CD14-positive monocyte (primary cell): ENCODE results near the gene XXYLT1. TPM values are rescaled to one million over a fixed set of nuclear protein-coding genes. Genes with fewer than 3 reads are reported as not detected.
A peak's percentile ranks its signal among the peaks of the same experiment; 100 is the strongest.

ENCODE experiments used
- DNase-seq, 3 donors: peaks; one replicate each; pipeline ENCODE4 v3.0.0-alpha.2; 2011 to 2022
- H2AFZ ChIP-seq: 2 replicates; pipeline ENCODE4 v1.6.0; 2012; ENCODE audit warnings: mild to moderate bottlenecking, low read depth, low read length, inconsistent platforms; ENCODE audit not compliant: insufficient read depth, poor library complexity, severe bottlenecking
- H3K27ac ChIP-seq, 2 donors: 1 replicate in 1 of 2; 2 replicates in 1 of 2; pipeline ENCODE4 v1.5.1; 2012 to 2013; ENCODE audit warnings: low read length in 2 of 2, control low read depth in 1 of 2, inconsistent platforms in 1 of 2, low read depth in 1 of 2, mild to moderate bottlenecking in 1 of 2
- H3K27me3 ChIP-seq, 2 donors: one replicate each; pipeline versions ENCODE4 v1.6.0 to v1.6.1; 2011 to 2013; ENCODE audit warnings: low read length in 2 of 2; ENCODE audit not compliant: control insufficient read depth in 2 of 2, insufficient read depth in 2 of 2
- H3K36me3 ChIP-seq, 2 donors: replicated peaks in 1 of 2; 1 replicate in 1 of 2; 2 replicates in 1 of 2; pipeline versions ENCODE4 v1.5.1 to v1.6.1; 2012 to 2013; ENCODE audit warnings: low read length in 2 of 2, control low read depth in 1 of 2, inconsistent platforms in 1 of 2, mild to moderate bottlenecking in 1 of 2; ENCODE audit not compliant: insufficient read depth in 2 of 2, control insufficient read depth in 1 of 2
- H3K4me1 ChIP-seq, 2 donors: 1 replicate in 1 of 2; 2 replicates in 1 of 2; pipeline versions ENCODE4 v1.5.1 to v1.6.1; 2012 to 2013; ENCODE audit warnings: low read length in 2 of 2, control low read depth in 1 of 2, inconsistent platforms in 1 of 2, mild to moderate bottlenecking in 1 of 2, moderate library complexity in 1 of 2; ENCODE audit not compliant: insufficient read depth in 2 of 2, control insufficient read depth in 1 of 2
- H3K4me2 ChIP-seq: replicated peaks from 2 replicates; pipeline ENCODE3; 2012; ENCODE audit warnings: low read length, moderate library complexity, mild to moderate bottlenecking; ENCODE audit not compliant: poor library complexity, severe bottlenecking; ENCODE audit errors: extremely low read depth
- H3K4me3 ChIP-seq, 3 experiments: fragments of 200-600 bp in 1 of 3; sonication (generic) in 1 of 3; replicated peaks in 1 of 3; 1 replicate in 2 of 3; 2 replicates in 1 of 3; pipeline ENCODE4 v1.5.1; 2011 to 2013; ENCODE audit warnings: low read length in 3 of 3, mild to moderate bottlenecking in 3 of 3, control low read depth in 2 of 3, low read depth in 2 of 3, inconsistent platforms in 1 of 3, moderate library complexity in 1 of 3
- H3K79me2 ChIP-seq: 2 replicates; pipeline ENCODE4 v1.6.0; 2012; ENCODE audit warnings: mild to moderate bottlenecking, control low read depth, inconsistent platforms, low read length, moderate library complexity; ENCODE audit not compliant: insufficient read depth
- H3K9ac ChIP-seq: 2 replicates; pipeline ENCODE4 v1.6.0; 2017; ENCODE audit warnings: low read length, mild to moderate bottlenecking; ENCODE audit not compliant: insufficient read depth, poor library complexity, severe bottlenecking
- H3K9me3 ChIP-seq, 2 donors: replicated peaks in 1 of 2; 1 replicate in 1 of 2; 2 replicates in 1 of 2; pipeline versions ENCODE4 v1.5.1 to v1.6.1; 2012 to 2013; ENCODE audit warnings: low read length in 2 of 2, control low read depth in 1 of 2; ENCODE audit not compliant: control insufficient read depth in 1 of 2, insufficient read depth in 1 of 2
- H4K20me1 ChIP-seq: 2 replicates; pipeline ENCODE4 v1.6.0; 2012; ENCODE audit warnings: mild to moderate bottlenecking, low read length, control low read depth, moderate library complexity; ENCODE audit not compliant: insufficient read depth
- H3K27ac Mint-ChIP-seq, 7 donors: one replicate each; pipeline ENCODE4 v1.8.0; 2020; ENCODE audit warnings: mild to moderate bottlenecking in 7 of 7, mixed read lengths in 7 of 7, moderate library complexity in 6 of 7, inconsistent platforms in 2 of 7
- H3K27me3 Mint-ChIP-seq, 3 donors: one replicate each; pipeline ENCODE4 v1.8.0; 2021 to 2022; ENCODE audit warnings: low read depth in 3 of 3, mild to moderate bottlenecking in 3 of 3, mixed read lengths in 3 of 3, moderate library complexity in 3 of 3, inconsistent platforms in 1 of 3
- H3K36me3 Mint-ChIP-seq, 2 donors: one replicate each; pipeline ENCODE4 v1.8.0; 2020; ENCODE audit warnings: mixed read lengths in 2 of 2, inconsistent platforms in 1 of 2, mild to moderate bottlenecking in 1 of 2
- H3K4me1 Mint-ChIP-seq: one replicate; pipeline ENCODE4 v1.8.0; 2020; ENCODE audit warnings: mild to moderate bottlenecking, mixed read lengths
- H3K4me3 Mint-ChIP-seq, 2 donors: one replicate each; pipeline ENCODE4 v1.8.0; 2020; ENCODE audit warnings: mild to moderate bottlenecking in 2 of 2, mixed read lengths in 2 of 2, moderate library complexity in 1 of 2
- H3K9me3 Mint-ChIP-seq, 7 donors: one replicate each; pipeline ENCODE4 v1.8.0; 2020 to 2022; ENCODE audit warnings: mixed read lengths in 7 of 7, mild to moderate bottlenecking in 6 of 7, moderate library complexity in 6 of 7, inconsistent platforms in 2 of 7
- CTCF ChIP-seq: fragments of 200-600 bp; IDR thresholded peaks from one replicate; pipeline ENCODE4 v1.8.0; 2022; ENCODE audit warnings: antibody characterized with exemption, mild to moderate bottlenecking
- WGBS: methylation state at CpG from one replicate; pipeline ENCODE4 v1.1.5; 2013; ENCODE audit warnings: missing lambda C conversion rate; ENCODE audit not compliant: insufficient coverage; 5-methylcytosine and 5-hydroxymethylcytosine counted together
- intact Hi-C, 2 donors: fragments of 100-400 bp; cut with micrococcal nuclease; formaldehyde crosslinking; loops; one replicate each; pipeline versions ENCODE4 v1.15.0 to v1.15.1; 2023
- polyA plus RNA-seq, 3 donors: library from polyadenylated mRNA; depleted of rRNA in 1 of 3; unstranded in 2 of 3; stranded (reverse) in 1 of 3; fragments of 300-500 nt in 2 of 3; fragments of >200 nt in 1 of 3; fragmentation: Illumina TruSeq in 2 of 3; gene quantifications; 1 replicate in 2 of 3; 2 replicates in 1 of 3; pipeline ENCODE4 v1.2.3, GENCODE V29; 2012 to 2021

The XXYLT1 gene
- polyA plus RNA-seq, 3 donors: 11.8 to 13.5 (median 13.2) TPM

- H3K4me1 Mint-ChIP-seq: peaks cover 40% of the 10 kb centered on the region
- H3K9me3 Mint-ChIP-seq: no peaks in the 10 kb centered on the region
- H2AFZ ChIP-seq: peak overlapping the region; percentile 1
- peak overlapping the region in 1 of 2 donors; percentile 46 for H3K4me3 Mint-ChIP-seq
- H3K9ac ChIP-seq: no peak overlapping the region
- H3K36me3 ChIP-seq: no peaks in the 10 kb centered on the region
- TF ChIP-seq CTCF: no peak
- no peaks in the 10 kb centered on the region for H4K20me1 ChIP-seq
- H3K27me3 ChIP-seq: no peaks in the 10 kb centered on the region
- no peak overlapping the region for H3K4me3 ChIP-seq
- H3K27me3 Mint-ChIP-seq: peaks cover 0 to 3% (median 3%) of the 10 kb centered on the region in 3 donors
- intact Hi-C loops: no loop called here
- no peaks in the 10 kb centered on the region for H3K9me3 ChIP-seq
- peaks cover 7 to 12% of the 10 kb centered on the region in 2 donors for H3K36me3 Mint-ChIP-seq
- H3K79me2 ChIP-seq: no peaks in the 10 kb centered on the region
- peak overlapping the region; percentile 8 for H3K4me2 ChIP-seq
- H3K27ac Mint-ChIP-seq: peak overlapping the region in 5 of 7 donors; percentile 8 to 80 (median 55)
- H3K27ac ChIP-seq: no peak overlapping the region
- 41% methylated on average over 5 of the region's 5 CpGs for WGBS
- peaks cover 22 to 32% of the 10 kb centered on the region in 2 donors for H3K4me1 ChIP-seq
- DNase-seq: no peak
Measured at GRCh38 chr3:195079636-195080035, 191.3 kb downstream of the XXYLT1 start.

DNA sequence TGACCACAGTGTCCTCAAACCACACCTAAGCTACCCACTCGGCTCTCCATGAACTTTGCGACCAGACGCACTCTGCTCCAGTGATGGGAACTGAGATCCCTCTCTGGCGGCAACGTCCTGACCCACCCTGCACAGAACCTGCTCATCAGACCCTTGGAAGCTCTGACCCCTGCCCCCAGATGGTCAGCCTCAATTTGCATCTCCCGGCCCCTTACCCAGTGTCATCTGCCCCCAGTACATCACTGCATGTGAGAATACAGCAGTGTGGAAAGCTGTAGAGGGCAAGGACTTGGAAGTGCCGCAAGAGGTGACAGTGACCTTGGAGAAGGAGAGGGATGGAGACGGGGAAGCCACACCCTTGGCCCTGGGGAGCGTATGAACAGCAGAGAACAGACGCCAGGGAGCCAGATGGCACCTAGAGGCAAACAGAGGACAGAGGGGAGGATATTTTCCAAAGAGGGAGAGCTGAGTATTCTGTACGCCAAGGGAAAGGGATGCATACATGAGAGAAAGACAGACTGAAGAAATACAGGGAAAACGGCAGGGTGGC is 192.0 kb downstream of the XXYLT1 start:
- Mint-ChIP-seq H3K4me3 (no peak overlapping the region), H3K36me3 (peaks cover 7 to 13% of the 10 kb centered on the region in 2 donors), H3K27ac (no peak overlapping the region), H3K27me3 (peaks cover 0 to 4% (median 3%) of the 10 kb centered on the region in 3 donors), H3K4me1 (peaks cover 40% of the 10 kb centered on the region), H3K9me3 (no peaks in the 10 kb centered on the region)
- Histone ChIP-seq H3K36me3 (no peaks in the 10 kb centered on the region), H3K4me3 (no peak overlapping the region), H3K9ac (no peak overlapping the region), H4K20me1 (no peaks in the 10 kb centered on the region), H3K79me2 (no peaks in the 10 kb centered on the region), H3K4me1 (peaks cover 22 to 32% of the 10 kb centered on the region in 2 donors), H3K27me3 (no peaks in the 10 kb centered on the region), H2AFZ (no peak overlapping the region), H3K9me3 (no peaks in the 10 kb centered on the region), H3K27ac (no peak overlapping the region), H3K4me2 (no peak overlapping the region)
- 84% methylated on average over 11 of the region's 12 CpGs for WGBS
- TF ChIP-seq CTCF: no peak
- intact Hi-C loops: no loop called here
- DNase-seq: no peak
